Kidney capillary endothelial cell (primary cell): ENCODE results near the gene CLDN11.

Source experiments
- DNase-seq: peaks from one replicate; pipeline ENCODE4 v3.0.0-alpha.2; 2018; ENCODE audit warnings: low spot score

CLDN11 gene

GRCh38 chr3:170471149-170471548, 52.5 kb downstream of the CLDN11 start:
- no peak for DNase-seq

- no peak for DNase-seq
Measured at GRCh38 chr3:170473358-170473757, 54.7 kb downstream of the CLDN11 start.

- no peak for DNase-seq
Measured at GRCh38 chr3:170475092-170475685, 56.5 kb downstream of the CLDN11 start.

GRCh38 chr3:170476291-170476690, 57.6 kb downstream of the CLDN11 start:
- DNase-seq = no peak

GRCh38 chr3:170477395-170477794, 58.7 kb downstream of the CLDN11 start:
- no peak for DNase-seq

GRCh38 chr3:170480111-170480510, 61.4 kb downstream of the CLDN11 start:
- no peak for DNase-seq

- DNase-seq = no peak
Measured at GRCh38 chr3:170482199-170482598, 63.5 kb downstream of the CLDN11 start.

- DNase-seq = no peak
Measured at GRCh38 chr3:170483485-170484262, 65.0 kb downstream of the CLDN11 start.
